Measurements from ENCODE around the gene CD99. TPM values are rescaled to one million over a fixed set of nuclear protein-coding genes. Genes with fewer than 3 reads are reported as not detected.
"Not testable (repeated sequence)": the region's sequence is repeated elsewhere in the genome, so short reads cannot be mapped to it uniquely, and the experiment has no call there.

The CD99 gene
- total RNA-seq, 2 donors from 2014 or later, result 121 to 159 TPM

DNA sequence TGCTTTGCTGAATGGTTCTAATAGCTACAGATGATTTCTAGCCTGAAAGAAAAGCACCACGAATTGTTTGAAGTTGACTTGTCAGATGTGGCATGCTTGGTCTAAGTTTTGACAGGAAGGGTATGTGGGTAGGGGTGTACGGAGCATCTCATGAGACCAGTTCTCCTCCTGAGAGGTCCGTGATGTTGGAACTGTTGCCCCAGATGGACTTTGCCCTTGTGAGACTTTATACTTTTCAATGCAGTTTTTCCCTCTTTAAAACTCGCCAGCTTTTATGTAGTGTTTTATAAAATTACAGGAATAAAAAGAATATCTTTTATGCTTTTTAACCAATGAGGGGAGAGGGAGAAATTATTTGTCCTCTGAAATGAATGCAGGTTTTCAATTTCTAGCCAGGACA lies 44.2 kb downstream of the CD99 start:
- ATAC-seq, result no peak
- peaks cover 9% of the 10 kb centered on the region for H3K36me3 Mint-ChIP-seq
- no peaks in the 10 kb centered on the region for H3K9me3 Mint-ChIP-seq
- H3K4me1 Mint-ChIP-seq (ENCODE audit: low read depth in 2 of 2), result peaks cover 26 to 27% of the 10 kb centered on the region in 2 donors
- no peak for DNase-seq (ENCODE audit: low spot score)
- H3K4me3 Mint-ChIP-seq, result no peak overlapping the region
- no peaks in the 10 kb centered on the region for H3K27me3 Mint-ChIP-seq
- no peak overlapping the region for H3K27ac Mint-ChIP-seq

- ATAC-seq (no peak), DNase-seq (ENCODE audit: low spot score) (no peak)
- peaks cover 0 to 3% of the 10 kb centered on the region in 2 donors for H3K4me1 Mint-ChIP-seq (ENCODE audit: low read depth in 2 of 2)
- H3K4me3 Mint-ChIP-seq, result no peak overlapping the region
- H3K36me3 Mint-ChIP-seq, result peaks cover 12% of the 10 kb centered on the region
- no peaks in the 10 kb centered on the region for H3K27me3 Mint-ChIP-seq
- peak overlapping the region in 1 of 2 donors; percentile 43 for H3K27ac Mint-ChIP-seq
- H3K9me3 Mint-ChIP-seq, result no peaks in the 10 kb centered on the region
These were observed 49.6 kb downstream of the CD99 start for GRCh38 chrX:2740672-2741071.

- H3K36me3 Mint-ChIP-seq, result peaks cover 12% of the 10 kb centered on the region
- H3K27me3 Mint-ChIP-seq, result no peaks in the 10 kb centered on the region
- H3K9me3 Mint-ChIP-seq, result no peaks in the 10 kb centered on the region
- H3K27ac Mint-ChIP-seq, result no peak overlapping the region
- DNase-seq (ENCODE audit: low spot score) (no peak), ATAC-seq (no peak)
- peaks cover 0 to 3% of the 10 kb centered on the region in 2 donors for H3K4me1 Mint-ChIP-seq (ENCODE audit: low read depth in 2 of 2)
- no peak overlapping the region for H3K4me3 Mint-ChIP-seq
These were observed 50.3 kb downstream of the CD99 start for GRCh38 chrX:2741386-2741785.

GRCh38 chrX:2746250-2746649 lies 55.2 kb downstream of the CD99 start:
- not testable (repeated sequence) for H3K9me3 Mint-ChIP-seq; DNase-seq (ENCODE audit: low spot score); H3K4me1 Mint-ChIP-seq (ENCODE audit: low read depth in 2 of 2); ATAC-seq; H3K4me3 Mint-ChIP-seq; H3K36me3 Mint-ChIP-seq; H3K27me3 Mint-ChIP-seq
- peak overlapping the region; percentile 5 to 42 for H3K27ac Mint-ChIP-seq

DNA sequence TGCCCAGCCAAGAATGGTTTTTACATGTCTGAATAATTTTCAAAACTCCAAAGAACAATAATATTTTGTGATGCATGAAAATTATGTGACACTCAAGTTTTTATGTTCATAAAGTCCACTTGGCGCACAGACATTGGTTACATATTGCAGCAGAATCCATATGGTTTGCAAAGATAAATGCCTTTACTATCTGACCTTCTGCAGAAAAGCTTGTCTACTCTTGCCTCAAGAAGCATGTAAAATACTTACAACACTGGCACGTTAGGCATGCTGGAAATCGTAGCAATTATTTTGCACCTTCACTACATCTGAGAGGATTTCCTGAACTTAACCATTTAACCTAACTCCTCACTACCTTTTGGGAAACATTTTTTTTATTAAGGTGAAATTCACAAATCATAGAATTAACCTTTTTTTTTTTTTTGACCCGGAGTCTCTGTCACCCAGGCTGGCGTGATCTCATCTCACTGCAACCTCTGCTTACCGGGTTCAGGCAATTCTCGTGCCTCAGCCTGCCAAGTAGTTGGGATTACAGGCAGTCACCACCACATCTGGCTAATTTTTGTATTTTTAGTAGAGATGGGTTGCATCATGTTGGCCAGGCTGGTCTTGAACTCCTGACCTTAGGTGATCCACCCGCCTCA lies 57.2 kb downstream of the CD99 start:
- H3K9me3 Mint-ChIP-seq, result no peaks in the 10 kb centered on the region
- no peak overlapping the region for H3K4me3 Mint-ChIP-seq
- DNase-seq (ENCODE audit: low spot score), result no peak
- H3K27me3 Mint-ChIP-seq, result peaks cover 0 to 2% of the 10 kb centered on the region in 2 donors
- H3K4me1 Mint-ChIP-seq (ENCODE audit: low read depth in 2 of 2), result no peaks in the 10 kb centered on the region
- H3K27ac Mint-ChIP-seq, result no peak overlapping the region
- ATAC-seq, result no peak
- no peaks in the 10 kb centered on the region for H3K36me3 Mint-ChIP-seq

DNA sequence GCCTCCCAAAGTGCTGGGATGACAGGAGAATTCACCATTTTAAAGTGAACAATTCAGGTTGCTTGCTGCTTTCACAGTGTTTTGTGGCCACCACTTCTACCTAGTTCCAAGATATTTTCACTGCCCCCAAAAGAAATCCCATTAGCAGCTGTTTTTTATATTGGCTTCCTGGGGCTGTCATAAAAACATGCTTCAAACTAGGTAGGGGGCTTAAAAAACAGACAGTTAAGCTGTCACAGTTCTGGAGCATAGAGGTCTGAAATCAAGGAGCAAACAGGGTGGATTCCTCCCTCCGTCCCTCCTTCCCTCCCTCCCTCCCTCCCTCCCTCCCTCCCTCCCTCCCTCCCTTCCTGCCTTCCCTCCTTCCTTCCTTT lies 57.7 kb downstream of the CD99 start:
- Mint-ChIP-seq H3K4me1 (ENCODE audit: low read depth in 2 of 2) (no peaks in the 10 kb centered on the region), H3K36me3 (no peaks in the 10 kb centered on the region), H3K27me3 (peaks cover 0 to 2% of the 10 kb centered on the region in 2 donors), H3K4me3 (no peak overlapping the region), H3K27ac (no peak overlapping the region), H3K9me3 (no peaks in the 10 kb centered on the region)
- no peak for DNase-seq (ENCODE audit: low spot score)
- no peak for ATAC-seq

DNA sequence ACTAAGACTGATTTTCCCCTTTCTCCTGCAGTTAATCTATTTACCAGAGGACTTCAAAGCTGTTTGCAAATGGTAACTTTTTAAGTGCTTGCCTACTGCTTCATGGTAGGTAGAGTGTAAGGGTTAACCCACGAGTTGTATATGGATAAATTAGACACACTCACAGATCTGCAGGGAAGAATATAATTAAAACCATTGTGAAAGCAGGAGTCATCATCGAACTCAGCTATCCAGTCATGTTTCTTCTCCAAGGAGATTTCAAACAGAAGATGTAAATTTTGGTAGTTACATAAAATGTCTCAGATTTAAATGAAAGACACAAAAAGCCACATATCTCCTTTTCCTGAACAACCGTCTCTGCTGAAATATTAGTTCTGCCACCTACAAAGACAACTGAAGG lies 60.2 kb downstream of the CD99 start:
- H3K27ac Mint-ChIP-seq, result no peak overlapping the region
- H3K4me1 Mint-ChIP-seq (ENCODE audit: low read depth in 2 of 2), result no peaks in the 10 kb centered on the region

DNA sequence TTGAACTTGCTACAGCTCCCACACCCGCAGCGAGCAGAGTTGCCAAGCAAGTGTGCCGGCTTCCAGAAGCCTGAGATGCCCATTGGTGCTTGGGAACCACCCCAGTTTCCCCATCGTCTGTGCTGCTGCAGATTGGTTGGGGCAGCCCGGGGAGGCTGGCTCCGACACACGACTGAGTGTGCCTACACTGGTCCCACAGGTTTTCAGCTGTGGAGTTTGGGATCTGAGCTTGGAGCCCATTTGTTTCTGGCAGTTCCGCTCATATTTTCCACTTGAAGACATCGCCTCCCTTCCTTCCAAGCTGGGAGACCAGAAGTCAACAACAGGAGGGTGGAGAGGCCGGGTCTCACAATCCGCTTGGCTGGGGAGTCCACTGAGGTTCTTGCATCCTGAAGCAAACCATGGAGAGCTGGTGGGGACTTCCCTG lies 60.8 kb downstream of the CD99 start, which contains the start of gene XG:
XG (plus strand) TSS at position 167 of the 427 bp plus-strand sequence; CDS start at position 402, 235 bp downstream.
- ATAC-seq; H3K27ac Mint-ChIP-seq; H3K4me1 Mint-ChIP-seq (ENCODE audit: low read depth in 2 of 2); H3K36me3 Mint-ChIP-seq; H3K4me3 Mint-ChIP-seq; DNase-seq (ENCODE audit: low spot score); H3K27me3 Mint-ChIP-seq; H3K9me3 Mint-ChIP-seq: not testable (repeated sequence)

More for the DNA sequence above, 60.2 kb downstream of the CD99 start:
- peaks cover 0 to 2% of the 10 kb centered on the region in 2 donors for H3K27me3 Mint-ChIP-seq
- no peaks in the 10 kb centered on the region for H3K36me3 Mint-ChIP-seq
- H3K4me3 Mint-ChIP-seq, result no peak overlapping the region
- H3K9me3 Mint-ChIP-seq, result no peaks in the 10 kb centered on the region
- no peak for ATAC-seq
- DNase-seq (ENCODE audit: low spot score), result no peak

- not testable (repeated sequence) for ATAC-seq; DNase-seq (ENCODE audit: low spot score); H3K4me3 Mint-ChIP-seq; H3K9me3 Mint-ChIP-seq; H3K36me3 Mint-ChIP-seq; H3K27ac Mint-ChIP-seq; H3K4me1 Mint-ChIP-seq (ENCODE audit: low read depth in 2 of 2)
- H3K27me3 Mint-ChIP-seq, result peaks cover 0 to 10% of the 10 kb centered on the region in 2 donors
These were observed 61.3 kb downstream of the CD99 start for GRCh38 chrX:2752441-2752840.

GRCh38 chrX:2755163-2755715 lies 64.1 kb downstream of the CD99 start:
- H3K27ac Mint-ChIP-seq; H3K9me3 Mint-ChIP-seq; H3K4me3 Mint-ChIP-seq; H3K4me1 Mint-ChIP-seq (ENCODE audit: low read depth in 2 of 2); DNase-seq (ENCODE audit: low spot score); ATAC-seq; H3K36me3 Mint-ChIP-seq: not testable (repeated sequence)
- peaks cover 8 to 10% of the 10 kb centered on the region in 2 donors for H3K27me3 Mint-ChIP-seq

- Mint-ChIP-seq H3K4me1 (ENCODE audit: low read depth in 2 of 2) (peaks cover 0 to 9% of the 10 kb centered on the region in 2 donors), H3K9me3 (no peaks in the 10 kb centered on the region), H3K36me3 (no peaks in the 10 kb centered on the region), H3K27me3 (peaks cover 8 to 10% of the 10 kb centered on the region in 2 donors), H3K4me3 (no peak overlapping the region), H3K27ac (no peak overlapping the region)
- DNase-seq (ENCODE audit: low spot score) (no peak), ATAC-seq (no peak)
These were observed 65.5 kb downstream of the CD99 start for GRCh38 chrX:2756548-2756947.

DNA sequence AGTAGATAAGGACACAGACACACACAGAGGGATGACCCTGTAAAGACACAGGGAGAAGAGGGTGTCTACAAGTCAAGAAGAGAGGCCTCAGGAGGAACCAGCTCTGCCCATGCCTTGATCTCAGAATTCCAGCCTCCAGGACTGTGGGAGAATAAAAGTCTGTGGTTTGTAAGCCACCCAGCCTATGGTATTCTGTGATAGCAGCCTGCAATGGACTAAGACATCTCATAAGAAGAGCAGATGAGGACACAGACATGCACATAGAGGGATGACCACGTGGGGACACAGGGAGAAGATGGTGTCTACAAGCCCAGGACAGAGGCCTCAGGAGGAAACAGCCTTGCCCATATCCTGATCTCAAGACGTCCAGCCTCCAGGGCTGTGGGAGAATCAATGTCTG lies 70.2 kb downstream of the CD99 start:
- peaks cover 8 to 9% of the 10 kb centered on the region in 2 donors for H3K27me3 Mint-ChIP-seq
- ATAC-seq, result no peak
- H3K27ac Mint-ChIP-seq, result no peak overlapping the region
- DNase-seq (ENCODE audit: low spot score), result no peak
- peaks cover 0 to 9% of the 10 kb centered on the region in 2 donors for H3K4me1 Mint-ChIP-seq (ENCODE audit: low read depth in 2 of 2)
- no peaks in the 10 kb centered on the region for H3K36me3 Mint-ChIP-seq
- no peak overlapping the region for H3K4me3 Mint-ChIP-seq
- H3K9me3 Mint-ChIP-seq, result no peaks in the 10 kb centered on the region

- H3K4me3 Mint-ChIP-seq; H3K27me3 Mint-ChIP-seq; H3K36me3 Mint-ChIP-seq; H3K9me3 Mint-ChIP-seq; ATAC-seq; H3K4me1 Mint-ChIP-seq (ENCODE audit: low read depth in 2 of 2); H3K27ac Mint-ChIP-seq; DNase-seq (ENCODE audit: low spot score): not testable (repeated sequence)
These were observed 71.6 kb downstream of the CD99 start for GRCh38 chrX:2762671-2763070.

- H3K27me3 Mint-ChIP-seq; H3K9me3 Mint-ChIP-seq; DNase-seq (ENCODE audit: low spot score); H3K27ac Mint-ChIP-seq; H3K4me3 Mint-ChIP-seq; H3K4me1 Mint-ChIP-seq (ENCODE audit: low read depth in 2 of 2); H3K36me3 Mint-ChIP-seq; ATAC-seq: not testable (repeated sequence)
These were observed 73.9 kb downstream of the CD99 start for GRCh38 chrX:2764766-2765548.
